Fibroblast of the conjunctiva (primary cell): ENCODE results near the gene SIT1.
"Not testable (repeated sequence)": the region's sequence is repeated elsewhere in the genome, so short reads cannot be mapped to it uniquely, and the experiment has no call there.

ENCODE experiments used
- DNase-seq: peaks from one replicate; pipeline ENCODE4 v3.0.0-alpha.2; 2010; ENCODE audit warnings: low read depth

Gene SIT1

DNA sequence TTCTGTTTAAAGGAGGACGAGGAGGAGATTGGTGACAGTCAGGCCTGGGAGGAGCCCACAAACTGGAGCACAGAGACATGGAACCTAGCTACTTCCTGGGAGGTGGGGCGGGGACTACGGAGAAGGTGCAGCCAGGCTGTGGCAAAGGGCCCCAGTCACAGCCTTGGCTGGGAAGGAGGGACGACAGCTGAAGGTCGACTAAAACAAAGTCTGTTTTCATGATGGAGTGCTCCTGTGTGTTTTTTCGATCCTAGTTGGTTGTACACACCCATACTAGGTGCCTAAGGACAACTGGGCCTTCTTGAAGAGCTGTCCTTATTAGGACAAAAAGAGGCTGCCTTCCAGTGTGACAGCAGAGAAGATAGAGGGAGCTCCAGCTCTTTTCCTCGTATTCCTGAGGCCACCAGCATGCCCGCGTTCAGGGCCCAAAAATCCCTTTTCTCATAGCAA is 10.3 kb upstream of the SIT1 start:
- DNase-seq, result no peak

DNA sequence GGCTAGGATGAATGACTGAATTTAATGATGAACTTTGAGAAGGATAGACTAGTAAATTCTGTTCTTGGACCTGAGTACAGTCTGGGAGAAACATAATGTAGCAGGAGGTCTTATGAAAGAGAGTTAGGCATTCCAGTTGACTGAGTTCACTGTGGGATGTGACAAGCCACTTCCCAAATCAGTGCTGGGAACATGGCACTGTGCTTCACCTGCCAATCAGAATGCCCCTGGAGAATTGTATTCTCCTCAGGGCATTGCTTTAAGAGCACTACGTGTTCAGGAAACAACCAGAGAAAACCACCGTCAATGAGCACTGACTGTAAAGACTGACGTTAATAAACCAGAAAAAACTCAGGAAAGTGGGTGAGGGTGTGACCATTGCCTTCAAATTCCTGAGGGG is 8.6 kb upstream of the SIT1 start:
- DNase-seq, result no peak

DNA sequence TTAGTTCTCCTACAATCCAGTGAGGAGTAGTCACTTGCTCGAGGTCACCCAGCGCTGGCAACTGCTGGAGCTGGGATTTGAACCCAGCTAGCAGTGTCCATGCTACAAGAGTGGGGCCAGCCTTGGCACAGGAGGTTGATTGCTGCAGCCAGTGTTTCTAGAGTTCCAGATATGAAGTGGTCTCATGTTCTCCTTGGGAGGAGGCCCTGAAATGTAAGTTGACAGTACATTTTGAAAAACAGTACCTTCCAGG is 8.2 kb upstream of the SIT1 start:
- DNase-seq, result no peak

DNA sequence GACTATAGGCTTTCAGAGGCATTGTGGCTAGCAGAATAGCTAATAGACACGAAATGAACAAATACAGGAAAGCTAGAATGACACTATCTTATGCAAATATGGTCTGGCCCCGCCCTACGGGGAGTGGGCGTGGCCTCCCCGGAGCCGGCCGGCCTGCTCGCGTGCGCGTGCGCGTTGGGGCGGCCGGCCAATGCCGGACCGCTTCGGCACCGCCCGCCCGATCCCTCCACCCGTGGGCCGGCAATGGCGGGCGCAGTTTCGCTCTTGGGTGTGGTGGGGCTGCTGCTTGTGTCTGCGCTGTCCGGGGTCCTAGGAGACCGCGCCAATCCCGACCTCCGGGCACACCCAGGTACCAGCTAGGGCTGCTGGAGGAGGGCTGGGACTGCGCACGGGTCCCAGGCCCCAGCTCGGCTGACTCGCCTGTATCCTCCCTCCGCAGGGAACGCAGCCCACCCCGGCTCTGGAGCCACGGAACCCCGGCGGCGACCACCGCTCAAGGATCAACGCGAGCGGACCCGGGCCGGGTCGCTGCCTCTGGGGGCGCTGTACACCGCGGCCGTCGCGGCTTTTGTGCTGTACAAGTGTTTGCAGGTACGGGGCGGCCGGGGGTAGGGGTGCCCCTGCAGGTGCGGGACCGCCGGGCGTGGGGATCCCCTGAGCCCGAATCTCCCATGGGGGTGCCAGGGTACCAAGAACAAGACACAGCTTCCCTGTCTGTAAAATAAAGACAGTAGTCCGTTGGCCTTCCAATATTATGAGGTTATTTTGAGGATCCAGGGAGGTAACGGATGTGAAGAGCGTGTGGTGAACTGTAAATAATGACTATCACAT is 7.6 kb upstream of the SIT1 start, which contains the start of gene CCDC107:
Gene CCDC107, plus strand, starts transcription at position 156 of the 831 bp plus-strand sequence. Its CDS starts 88 bp downstream, at position 244.
- DNase-seq, result peak; percentile 75

DNA sequence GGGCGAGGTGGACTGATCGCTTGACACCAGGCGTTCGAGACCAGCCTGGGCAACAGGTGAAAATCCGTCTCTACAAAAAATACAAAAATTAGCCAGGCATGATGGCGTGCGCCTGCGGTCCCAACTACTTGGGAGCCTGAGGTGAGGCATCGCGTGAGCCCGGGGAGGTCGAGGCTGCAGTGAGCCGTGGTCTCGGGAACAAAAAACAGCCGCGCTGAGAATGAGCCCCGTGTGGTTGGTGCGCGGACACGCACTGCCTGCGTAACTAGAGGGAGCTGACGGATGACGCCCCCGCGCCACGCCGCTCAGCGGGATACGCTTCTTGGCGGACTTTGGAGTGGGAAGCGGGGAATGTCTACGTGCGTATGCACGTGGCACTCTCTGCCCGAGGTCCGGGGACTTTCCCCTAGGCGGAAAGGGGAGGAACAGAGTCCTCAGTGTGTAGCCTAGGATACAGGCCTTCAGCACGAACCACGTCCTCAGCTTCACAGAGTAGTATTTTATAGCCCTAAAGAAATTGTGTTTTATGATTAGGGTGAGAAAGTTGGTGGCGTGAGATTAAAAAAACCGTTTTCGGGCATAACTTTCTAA is 6.9 kb upstream of the SIT1 start, which contains the start of gene RMRP:
Gene RMRP, minus strand, starts transcription at position 474 of the 591 bp plus-strand sequence.
- DNase-seq, result peak; percentile 99

DNA sequence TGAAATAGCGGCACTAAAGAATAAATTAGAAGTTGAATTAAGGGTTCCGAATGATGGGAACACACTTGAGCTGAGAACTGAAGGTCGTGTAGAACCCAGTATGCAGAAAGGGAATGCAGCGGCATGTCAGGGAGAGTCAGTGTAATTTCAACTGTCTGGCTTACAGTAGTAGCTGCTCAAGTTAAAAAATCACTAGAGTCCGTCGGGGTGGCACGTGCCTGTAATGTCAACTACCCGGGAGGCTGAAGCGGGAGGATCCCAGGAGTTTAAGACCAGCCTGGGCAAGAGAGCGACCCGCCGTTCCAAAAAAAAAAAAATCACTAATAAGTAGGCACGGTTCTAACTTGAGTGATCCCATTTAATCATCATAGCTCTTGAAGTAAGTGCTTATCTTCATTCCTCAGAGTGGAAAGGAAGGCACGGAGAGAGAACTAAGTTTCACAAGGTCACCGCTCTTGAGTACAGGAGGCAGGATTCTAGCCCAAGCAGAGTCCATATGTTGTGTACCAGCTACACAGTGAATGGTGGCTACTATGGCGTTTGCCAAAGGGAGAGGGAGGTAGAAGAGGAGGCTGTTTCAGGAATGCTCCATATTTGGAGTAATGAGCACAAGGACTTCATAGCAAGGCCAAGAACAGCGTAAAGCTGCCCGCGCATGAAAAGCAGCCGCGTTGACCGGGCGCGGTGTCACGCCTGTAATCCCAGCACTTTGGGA is 6.3 kb upstream of the SIT1 start:
- DNase-seq, result no peak

DNA sequence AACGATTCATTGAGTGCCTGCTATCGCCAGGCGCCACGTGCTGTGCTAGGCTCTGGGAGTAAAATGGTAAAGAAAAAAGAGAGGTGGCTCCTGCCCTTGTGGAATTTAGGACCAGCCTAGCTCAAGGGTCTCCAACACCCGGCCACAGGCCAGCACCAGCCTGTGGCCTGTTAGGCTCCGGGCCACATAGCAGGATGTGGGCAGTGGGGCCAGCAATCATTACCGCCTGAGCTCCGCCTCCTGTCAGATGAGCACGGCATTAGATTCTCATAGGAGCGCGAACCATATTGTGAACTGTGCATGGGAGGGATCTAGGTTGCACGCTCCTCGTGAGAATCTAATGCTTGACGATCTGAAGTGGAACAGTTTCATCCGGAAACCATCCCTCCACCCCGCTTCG is 5.6 kb upstream of the SIT1 start:
- DNase-seq, result no peak

DNA sequence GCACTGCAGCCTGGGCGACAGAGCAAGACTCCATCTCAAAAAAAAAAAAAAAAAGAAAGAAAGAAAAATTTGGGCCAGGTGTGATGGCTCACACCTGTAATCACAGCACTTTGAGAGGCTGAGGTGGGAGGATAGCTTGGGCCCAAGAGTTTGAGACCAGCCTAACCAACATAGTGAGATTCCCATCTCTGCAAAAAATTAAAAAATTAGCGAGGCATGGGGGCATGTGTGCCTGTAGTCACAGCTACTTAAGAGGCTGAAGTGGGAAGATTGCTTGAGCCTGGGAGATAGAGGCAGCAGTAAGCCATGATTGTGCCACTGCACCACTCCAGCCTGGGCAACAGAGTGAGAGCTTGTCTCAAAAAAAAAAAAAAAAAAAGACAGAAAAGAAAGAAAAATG is 2.9 kb upstream of the SIT1 start:
- DNase-seq, result no peak

DNA sequence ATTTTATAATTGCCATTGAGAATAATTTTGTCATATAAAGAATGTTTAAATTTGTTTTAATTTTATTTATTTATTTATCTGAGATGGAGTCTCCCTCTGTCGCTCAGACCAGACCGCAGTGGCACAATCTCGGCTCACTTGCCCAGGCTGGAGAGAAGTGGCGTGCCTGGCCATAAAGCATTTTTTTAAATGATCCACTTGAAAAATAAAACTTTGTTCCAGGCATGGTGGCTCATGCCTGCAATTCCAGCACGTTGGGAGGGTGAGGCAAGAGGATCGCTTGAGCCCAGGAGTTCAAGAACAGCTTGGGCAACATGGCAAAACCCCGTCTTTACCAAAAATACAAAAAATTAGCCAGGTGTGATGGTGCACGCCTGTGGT is 2.1 kb upstream of the SIT1 start:
- no peak for DNase-seq

DNA sequence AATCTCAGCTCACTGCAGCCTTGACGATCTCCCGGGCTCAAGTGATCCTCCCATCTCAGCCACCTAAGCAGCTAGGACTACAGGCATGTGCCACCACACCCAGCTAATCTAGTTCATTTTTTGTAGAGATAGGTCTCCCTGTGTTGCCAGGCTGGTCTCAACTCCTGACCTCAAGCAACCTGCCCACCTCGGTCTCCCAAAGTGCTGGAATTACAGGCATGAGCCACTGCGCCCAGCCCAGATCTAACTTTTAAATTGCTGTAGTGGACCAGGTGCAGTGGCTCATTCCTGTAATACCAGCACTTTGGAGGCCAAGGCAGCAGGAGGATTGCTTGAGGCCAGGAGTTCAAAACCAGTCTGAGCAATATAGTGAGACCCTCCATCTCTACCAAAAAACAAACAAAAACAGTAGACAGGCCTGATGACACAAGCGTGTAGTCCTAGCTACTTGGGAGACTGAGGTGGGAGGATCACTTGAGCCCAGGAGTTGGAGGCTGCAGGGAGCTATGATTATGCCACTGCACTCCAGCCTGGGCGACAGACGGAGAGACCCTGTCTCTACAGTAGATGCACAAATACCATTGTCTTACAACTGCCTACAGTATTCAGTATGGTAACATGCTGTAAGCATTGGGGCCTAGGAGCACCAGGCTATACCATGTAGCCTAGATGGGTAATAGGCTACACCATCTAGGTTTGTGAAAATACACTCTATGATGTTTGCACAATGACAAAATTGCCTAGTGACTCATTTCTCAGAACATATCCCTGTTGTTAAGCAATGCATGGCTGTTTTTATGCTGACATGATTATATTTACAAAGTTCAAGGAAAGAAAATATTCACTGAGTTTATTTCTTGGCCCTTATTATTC is 1.5 kb upstream of the SIT1 start:
- no peak for DNase-seq

DNA sequence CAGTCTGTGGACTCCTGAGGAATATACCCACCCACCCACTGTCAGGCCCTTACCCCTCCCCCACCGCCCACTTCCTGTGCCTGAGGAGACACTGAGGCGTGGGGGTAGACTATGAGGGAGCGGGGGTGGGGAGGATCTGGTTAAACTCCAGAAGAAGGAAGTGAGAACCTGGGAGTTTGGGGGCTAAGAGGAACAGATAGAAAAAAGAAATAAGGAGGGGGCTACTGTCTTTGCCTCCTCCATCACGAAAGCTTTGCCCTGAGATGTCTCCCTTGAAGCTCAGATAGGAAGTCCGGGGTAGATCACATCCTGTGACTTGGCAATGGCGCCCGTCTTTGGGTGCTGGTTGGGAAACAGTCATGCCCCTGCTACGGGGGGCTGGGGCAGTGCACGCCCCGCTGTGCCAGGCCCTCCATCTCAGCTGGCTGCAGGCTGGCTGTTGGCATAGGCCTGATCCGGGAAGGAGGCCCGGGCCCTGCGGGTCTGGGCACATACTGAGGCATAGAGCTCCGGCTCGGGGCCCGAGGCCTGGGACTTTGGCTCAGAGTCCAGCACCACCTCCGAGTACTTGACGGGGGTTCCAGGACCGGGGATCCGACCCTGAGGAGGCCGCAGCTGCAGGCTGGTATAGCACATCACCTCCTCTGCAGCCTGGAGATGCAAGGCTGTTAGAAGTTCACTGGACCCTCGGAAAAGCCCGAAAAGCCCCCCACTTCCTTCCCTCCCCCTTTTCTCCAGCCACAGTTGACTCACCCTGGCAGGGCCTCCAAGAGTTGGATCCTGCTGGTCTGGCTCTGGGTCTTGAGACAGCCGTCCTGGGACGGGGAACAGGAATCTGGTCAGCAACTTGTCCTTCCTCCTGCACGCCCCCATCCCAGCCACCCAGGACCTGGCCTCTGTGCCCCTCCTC is 1.0 kb downstream of the SIT1 start:
- DNase-seq, result no peak

DNA sequence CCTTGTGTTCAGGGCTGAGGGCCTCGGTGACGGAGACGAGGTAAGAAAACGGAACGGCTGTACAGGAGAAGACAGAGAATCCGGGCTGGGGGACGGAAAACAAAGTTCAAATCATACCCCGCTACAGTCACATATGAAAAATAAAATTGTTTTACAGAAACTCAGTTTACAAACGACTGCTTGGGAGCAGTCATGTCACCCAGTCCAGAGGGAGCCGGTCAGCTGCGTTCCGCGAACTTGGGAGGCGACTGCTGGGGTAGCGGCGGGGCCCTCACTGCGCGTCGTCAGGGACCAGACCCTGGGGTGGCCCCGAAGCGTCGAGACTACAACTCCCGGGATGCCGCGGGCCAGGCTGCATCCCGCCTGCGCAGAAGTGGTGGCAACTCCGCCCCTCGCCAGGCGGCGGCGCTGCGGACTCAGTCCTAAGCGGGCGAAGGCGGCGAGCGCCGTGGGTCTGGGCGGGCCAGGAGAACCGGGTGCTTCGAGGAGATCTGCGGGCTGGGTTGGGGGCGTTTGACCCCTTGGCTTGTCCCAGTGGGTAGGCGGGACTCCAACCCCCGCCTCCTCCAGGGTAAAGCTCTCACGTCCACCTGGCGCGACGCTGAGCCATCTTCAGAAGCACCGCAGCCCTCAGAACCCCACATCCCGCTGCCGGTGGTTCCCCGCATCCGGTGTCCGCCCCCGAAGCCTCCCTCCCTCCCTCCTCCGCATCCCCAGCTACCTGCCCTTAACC is 4.0 kb downstream of the SIT1 start:
- peak; percentile 77 for DNase-seq

DNA sequence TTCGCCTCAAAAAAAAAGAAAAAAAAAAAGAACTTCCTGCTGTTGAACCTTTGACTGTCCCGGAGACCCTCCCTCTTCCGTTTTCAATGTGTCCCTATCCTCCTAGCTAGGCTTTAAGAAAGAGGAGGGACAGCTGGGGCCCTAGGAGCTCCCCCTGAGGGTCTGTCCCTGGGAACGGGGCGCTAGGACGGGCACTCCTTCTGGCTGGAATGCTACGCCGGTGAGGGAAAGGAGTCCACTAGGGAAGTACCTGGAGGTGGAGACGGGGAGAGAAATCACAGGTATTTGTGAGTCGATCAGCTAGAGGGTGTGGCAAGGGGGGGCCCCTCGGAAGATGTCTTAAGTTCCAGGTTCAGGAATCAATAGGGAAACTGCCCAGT is 4.6 kb downstream of the SIT1 start:
- no peak for DNase-seq

DNA sequence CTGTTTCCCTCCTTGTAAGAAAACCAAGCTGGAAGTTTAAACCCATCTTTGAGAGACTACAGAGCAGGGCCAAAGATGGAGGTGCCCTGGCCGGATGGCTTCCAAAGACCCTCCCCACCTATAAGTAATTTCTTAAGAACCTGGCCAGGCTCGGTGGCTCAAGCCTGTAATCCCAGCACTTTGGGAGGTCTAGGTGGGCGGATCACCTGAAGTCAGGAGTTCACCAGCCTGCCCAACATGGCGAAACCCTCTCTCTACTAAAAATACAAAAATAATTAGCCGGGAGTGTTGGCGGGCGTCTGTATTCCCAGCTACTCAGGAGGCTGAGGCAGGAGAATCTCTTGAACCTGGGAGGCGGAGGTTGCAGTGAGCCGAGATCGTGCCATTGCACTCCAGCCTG is 5.0 kb downstream of the SIT1 start:
- not testable (repeated sequence) for DNase-seq

DNA sequence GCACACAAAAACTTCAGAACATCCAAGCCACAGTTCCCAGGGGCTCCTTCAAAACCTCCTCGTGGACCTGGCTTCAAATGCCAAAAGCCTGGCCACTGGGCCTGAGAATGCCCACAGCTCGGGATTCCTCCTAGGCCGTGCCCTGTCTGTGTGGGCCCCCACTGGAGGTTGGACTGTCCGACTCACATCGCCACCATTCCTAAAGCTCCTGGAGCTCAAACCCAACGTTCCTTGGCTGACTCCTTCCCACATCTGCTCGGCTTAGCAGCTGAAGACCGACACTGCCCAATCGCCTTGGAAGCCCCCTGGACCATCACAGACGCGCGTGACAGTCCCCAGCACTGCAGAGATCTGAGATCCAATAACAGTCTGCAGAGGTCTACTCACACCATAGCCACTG is 7.7 kb downstream of the SIT1 start:
- no peak for DNase-seq

DNA sequence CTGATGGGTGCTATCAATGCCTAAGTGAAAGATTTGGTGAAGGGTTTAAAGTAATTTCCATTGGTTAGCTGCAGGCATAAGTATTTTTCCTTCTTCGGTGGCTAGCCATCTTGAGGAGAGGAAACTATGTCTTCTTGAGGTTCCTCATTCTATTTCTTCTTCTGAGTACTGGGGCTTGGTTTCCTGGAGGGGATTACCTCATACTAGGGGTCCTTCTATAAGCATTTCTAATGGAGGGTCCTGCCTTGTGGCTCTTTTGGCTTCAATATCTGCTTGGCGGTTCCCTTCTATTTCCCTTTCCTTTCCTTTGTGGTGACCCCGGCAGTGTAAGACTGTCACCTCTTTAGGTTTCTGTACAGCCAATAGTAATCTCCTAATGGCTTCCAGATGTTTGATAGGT is 9.3 kb downstream of the SIT1 start:
- not testable (repeated sequence) for DNase-seq

DNA sequence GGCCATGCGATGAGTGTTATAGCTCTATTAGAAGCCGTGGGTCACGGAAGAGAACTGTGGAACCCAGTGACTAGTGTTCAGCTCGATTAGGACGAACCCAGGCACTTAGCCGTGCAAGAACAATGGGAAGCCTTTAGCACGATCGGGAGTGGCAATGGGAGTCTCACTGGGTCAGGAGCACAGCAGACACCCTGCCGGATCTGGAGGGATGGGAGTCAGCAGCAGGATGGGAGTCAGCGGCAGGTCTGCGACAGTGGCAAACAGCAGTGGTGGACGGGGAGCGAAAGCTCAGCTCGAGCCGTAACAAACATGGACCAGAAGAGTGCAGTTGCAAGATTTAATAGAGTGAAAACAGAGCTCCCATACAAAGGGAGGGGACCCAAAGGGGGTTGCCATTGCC is 10.3 kb downstream of the SIT1 start:
- DNase-seq, result not testable (repeated sequence)

DNA sequence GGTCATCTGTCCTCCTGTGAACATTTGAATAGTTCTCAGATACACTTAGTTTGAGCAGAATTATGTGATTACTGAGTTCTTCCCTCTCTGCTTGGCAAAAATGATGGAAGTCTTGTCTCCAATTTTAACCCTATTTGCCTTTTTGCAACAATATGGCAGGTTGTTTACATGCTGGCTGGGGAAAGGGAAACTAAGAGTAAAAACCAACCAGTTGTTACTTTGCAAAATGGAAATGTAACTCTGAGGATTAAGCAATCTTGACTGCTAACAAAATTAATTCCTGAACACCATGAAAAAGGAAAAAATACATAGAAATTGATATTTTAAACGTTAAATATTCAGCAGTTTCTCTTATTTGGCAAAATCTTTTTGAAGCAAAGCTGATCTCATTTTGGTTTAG is 11.1 kb downstream of the SIT1 start:
- DNase-seq, result no peak

DNA sequence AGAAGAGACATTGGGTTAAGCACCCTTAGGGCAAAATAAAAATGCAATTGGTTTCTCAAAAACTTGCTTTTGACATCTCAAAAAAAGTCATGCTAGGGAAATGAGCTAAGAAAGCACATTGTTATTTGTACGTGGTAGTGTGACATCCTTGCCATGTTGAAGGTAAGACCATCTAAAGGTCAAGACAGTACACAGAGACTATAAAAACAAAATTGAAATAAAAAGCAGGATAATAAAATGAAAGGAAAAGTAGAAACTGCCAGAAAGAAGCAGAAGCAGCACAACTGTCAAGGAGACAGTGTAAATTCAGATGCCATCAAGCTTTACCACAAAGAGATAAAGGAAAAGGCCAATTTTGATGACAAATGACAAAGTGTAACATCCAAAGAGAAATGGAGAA is 11.5 kb downstream of the SIT1 start:
- DNase-seq, result not testable (repeated sequence)

DNA sequence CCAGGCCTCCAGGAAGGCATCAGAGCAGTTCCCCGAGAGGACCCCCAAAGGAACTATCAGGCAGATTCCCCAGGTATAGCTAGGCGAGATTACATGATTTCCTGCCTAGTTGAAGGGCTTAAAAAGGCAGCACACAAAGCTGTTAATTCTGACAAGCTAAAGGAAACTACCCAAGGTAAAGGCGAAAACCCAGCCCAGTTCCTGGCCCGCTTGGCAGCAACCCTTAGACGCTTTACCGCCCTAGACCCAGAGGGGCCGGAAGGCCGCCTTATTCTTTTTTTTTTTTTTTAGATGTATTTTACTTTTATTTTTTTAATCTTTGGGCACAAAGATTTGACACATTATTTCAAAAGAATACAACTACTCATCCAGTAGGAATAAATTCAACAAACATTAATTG is 12.0 kb downstream of the SIT1 start:
- not testable (repeated sequence) for DNase-seq
